ENCODE data around the gene RFC3. TPM values are rescaled to one million over a fixed set of nuclear protein-coding genes. Genes with fewer than 3 reads are reported as not detected.

RFC3 gene
- total RNA-seq, 1 experiment from 2014 or later: 44.3 TPM

DNA sequence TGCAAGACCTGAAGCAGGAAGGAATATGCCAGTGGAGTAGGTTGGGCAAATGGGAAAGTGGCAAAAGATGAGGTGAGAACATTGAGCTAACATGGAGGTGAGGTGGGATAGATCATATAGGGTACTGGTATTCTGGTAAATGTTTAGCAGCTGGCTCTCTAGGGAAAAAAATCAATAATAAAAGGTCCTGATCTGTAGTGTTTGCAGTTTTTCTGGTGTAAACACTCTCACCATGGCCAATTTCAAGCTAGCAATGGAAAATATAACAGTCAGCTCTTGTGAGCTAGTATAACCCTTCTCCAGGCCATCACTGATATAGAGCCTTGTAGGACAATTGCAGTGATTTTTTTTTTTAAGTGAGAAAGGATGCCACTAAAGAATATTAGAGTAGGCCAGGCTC, 31.3 kb downstream of the RFC3 start:
- in situ Hi-C loops (cut with HindIII; ENCODE audit: low pct_unique_long_range_greater_than_20kb, low sequenced_read_pairs): no loop called here
- no peak for DNase-seq (ENCODE audit: low read depth, low spot score)

DNA sequence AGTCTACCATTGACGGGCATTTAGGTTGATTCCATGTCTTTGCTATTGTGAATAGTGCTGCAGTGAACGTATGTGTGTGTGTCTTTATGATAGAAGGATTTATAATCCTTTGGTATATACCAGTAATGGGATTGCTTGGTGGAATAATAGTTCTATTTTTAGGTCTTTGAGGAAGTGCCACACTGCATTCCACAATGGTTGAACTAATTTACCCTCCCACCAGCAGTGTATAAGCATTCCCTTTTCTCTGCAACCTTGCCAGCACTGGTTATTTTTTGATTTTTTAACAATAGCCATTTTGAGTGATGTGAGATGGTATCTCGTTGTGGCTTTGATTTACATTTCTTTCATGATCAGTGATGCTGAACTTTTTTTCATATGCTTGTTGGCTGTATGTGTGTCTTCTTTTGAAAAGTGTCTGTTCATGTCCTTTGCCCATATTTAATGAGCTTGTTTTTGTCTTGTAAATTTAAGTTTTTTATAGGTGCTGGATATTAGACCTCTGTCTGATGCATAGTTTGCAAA, 37.5 kb downstream of the RFC3 start:
- in situ Hi-C loops (cut with HindIII; ENCODE audit: low pct_unique_long_range_greater_than_20kb, low sequenced_read_pairs): no loop called here
- no peak for DNase-seq (ENCODE audit: low read depth, low spot score)

DNA sequence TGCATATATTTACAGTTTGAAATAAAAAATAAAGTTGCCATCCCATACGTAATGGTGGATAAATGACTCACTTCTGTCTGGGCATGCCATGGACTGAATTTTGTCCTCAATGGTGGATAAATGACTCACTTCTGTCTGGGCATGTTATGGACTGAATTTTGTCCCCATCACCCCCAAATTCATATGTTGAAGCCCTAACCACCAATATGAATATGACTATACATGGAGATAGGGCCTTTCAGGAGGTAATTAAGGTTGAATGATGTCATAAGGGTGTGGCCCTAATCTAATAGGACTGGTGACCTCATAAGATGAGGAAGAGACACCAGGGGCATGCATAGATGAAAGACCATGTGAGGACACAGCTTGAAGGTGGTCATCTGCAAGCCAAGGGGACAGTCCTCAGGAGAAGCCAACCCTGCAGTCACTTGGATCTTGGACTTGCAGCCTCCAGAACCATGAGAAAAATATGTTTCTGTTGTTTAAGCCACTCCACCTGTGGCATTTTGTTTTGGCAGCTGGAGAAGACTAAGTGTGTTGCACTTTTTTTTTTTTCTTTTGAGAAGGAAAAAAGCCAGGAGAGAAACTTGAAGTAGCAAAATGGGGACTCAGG, 41.8 kb downstream of the RFC3 start:
- no peak for DNase-seq (ENCODE audit: low read depth, low spot score)

DNA sequence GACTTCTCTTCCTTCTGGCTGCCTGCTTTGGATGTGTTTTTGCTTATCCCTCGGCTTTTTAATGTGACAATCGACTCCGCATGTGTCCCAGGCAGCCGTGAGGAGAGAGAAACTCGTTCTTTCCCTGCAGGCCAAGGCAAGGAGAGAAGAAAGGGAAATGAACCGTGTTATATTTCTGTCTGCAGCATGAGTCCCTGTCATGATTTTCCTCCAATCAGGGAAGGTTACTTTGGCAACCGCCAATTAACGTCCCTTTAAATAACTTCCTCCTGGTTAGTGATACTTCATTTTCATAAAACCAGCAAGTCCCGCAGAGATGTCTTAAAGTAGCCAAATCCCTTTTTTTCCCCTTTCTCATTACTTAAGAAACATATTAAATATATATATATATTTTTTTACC, 42.6 kb downstream of the RFC3 start:
- DNase-seq (ENCODE audit: low read depth, low spot score): no peak
- in situ Hi-C loops (cut with HindIII; ENCODE audit: low pct_unique_long_range_greater_than_20kb, low sequenced_read_pairs): no loop called here

More for the DNA sequence above, 41.8 kb downstream of the RFC3 start:
- in situ Hi-C loops (cut with HindIII; ENCODE audit: low pct_unique_long_range_greater_than_20kb, low sequenced_read_pairs): no loop called here

DNA sequence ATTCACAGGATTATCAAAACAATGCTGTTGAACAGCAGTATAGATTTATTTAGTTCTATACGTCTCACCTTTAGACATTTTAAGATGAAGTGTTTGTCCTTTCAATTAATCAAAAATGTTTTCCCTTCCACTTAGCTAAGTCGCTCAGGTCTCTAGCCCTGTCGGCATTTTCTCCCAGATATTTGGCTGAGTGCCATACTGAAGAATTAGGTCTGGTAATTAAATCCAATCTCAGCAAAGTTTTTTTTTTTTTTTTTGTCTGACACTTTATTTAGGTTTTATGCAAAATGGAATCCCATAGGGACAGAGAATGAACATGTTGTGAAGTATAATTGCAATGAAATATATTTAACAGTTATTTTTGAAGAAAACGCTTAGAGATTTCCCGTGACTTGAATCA, 44.1 kb downstream of the RFC3 start:
- no peak for DNase-seq (ENCODE audit: low read depth, low spot score)
- in situ Hi-C loops (cut with HindIII; ENCODE audit: low pct_unique_long_range_greater_than_20kb, low sequenced_read_pairs): no loop called here

DNA sequence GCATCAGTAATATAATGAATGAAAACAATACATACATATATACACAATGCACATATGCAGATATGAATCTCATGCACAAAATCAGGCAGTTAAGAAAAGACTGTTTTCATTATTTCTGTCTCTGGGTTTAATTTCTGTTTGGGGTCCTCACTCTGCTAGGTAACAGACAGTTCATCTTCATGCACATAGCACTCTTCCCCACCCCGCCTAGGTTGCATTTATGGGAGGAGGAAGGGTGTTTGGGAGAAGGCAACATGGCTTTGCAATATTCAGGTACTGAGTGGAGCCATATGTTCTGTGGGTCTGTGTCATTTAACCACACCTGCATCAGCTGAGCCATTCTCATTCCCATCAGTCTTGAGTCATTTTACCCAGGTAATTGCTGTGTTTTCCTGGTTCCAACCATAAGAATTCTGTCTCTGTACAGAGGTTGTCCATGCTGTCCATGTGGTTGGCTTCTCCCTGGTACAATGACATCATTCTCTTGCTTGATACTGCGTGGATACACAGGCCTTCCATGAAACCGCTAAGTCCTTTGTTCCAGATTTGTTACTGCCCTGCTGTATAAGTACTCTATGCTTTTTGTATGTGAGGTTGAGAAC, 45.3 kb downstream of the RFC3 start:
- no peak for DNase-seq (ENCODE audit: low read depth, low spot score)
- in situ Hi-C loops (cut with HindIII; ENCODE audit: low pct_unique_long_range_greater_than_20kb, low sequenced_read_pairs): no loop called here

DNA sequence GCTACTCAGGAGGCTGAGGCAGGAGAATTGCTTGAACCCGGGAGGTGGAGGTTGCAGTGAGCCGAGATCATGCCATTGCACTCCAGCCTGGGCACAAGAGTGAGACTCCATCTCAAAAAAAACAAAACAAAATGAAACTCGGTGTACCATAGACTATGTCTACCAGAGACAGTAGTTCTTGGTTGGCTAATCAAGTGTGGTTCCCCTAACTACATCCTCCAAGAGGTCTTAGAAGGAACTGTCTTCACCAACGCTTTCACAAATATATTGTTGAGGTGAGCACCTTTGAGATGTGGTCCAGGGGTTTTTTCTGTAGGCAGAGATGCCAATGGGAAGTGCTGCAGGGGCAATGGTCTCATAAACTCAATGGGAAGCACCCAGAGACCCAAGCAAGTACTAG, 48.0 kb downstream of the RFC3 start:
- DNase-seq (ENCODE audit: low read depth, low spot score): no peak
- in situ Hi-C loops (cut with HindIII; ENCODE audit: low pct_unique_long_range_greater_than_20kb, low sequenced_read_pairs): no loop called here

DNA sequence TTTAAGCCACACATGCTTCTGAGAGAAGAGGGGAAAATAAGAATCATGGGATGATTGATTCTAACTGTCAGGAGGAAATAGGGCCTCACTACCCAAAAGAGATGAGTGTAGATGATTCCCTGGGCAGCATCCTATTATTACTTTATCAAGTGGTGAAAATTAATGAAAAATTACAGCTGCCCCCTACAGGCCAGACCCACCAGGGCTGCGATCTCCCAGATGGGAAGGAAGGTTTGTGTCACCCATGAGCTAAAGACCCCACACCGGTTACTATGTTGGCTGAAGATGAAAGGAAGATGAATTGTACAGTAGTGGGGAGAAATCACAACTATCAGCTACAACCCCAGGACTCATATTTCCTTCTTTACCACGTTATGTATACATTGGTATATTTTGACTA, 49.5 kb downstream of the RFC3 start:
- peak; percentile 16 for DNase-seq (ENCODE audit: low read depth, low spot score)
- in situ Hi-C loops (cut with HindIII; ENCODE audit: low pct_unique_long_range_greater_than_20kb, low sequenced_read_pairs): no loop called here

DNA sequence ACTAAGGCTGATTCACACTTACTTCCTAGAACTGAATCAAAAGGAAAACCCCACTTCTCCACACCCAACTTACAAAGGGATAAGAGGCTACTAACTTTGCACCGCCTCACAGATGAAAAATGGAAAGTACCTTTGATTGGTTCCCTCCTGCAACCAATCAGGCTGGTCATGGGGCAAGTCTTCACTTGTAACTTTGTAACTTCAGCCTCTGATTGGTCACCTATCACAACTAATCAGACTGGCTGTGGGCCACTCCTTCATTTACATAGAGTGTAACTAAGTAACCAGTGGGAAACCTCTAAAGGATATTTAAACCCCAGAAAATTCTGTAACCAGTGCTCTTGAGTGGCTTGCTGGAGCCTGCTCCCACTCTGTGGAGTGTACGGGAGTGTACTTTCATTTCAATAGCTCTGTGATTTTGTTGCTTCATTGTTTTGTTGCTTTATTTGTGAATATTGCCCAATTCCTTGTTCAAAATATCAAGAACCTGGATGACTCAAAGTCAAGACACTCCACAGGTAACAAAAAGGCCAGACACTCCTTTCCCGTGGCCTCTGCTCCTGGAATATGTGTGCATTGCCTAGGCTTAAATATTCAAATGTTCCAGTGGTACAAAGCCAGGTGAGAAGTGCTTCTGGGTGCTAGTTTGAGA, 50.5 kb downstream of the RFC3 start:
- peak; percentile 5 for DNase-seq (ENCODE audit: low read depth, low spot score)
- in situ Hi-C loops (cut with HindIII; ENCODE audit: low pct_unique_long_range_greater_than_20kb, low sequenced_read_pairs): no loop called here

DNA sequence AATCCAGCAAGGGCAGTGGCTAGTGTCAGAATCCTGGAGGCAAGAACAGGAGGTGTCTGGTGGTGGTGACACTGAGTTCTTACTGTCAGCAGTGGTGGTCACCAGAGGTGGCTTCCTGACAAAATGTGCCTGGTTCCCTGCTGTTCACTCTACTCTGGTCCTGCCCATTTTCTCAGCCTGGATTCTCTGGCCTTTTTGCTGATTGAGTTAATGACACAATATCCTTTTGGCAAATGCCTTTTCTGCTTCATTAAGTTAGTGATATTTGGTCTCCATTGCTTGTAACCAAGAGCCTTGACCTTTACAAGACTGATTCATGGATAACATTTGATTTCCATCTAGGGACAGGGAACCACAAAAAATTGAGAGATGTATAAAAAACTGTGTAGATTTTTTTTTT, 51.1 kb downstream of the RFC3 start:
- DNase-seq (ENCODE audit: low read depth, low spot score): no peak
- in situ Hi-C loops (cut with HindIII; ENCODE audit: low pct_unique_long_range_greater_than_20kb, low sequenced_read_pairs): no loop called here

DNA sequence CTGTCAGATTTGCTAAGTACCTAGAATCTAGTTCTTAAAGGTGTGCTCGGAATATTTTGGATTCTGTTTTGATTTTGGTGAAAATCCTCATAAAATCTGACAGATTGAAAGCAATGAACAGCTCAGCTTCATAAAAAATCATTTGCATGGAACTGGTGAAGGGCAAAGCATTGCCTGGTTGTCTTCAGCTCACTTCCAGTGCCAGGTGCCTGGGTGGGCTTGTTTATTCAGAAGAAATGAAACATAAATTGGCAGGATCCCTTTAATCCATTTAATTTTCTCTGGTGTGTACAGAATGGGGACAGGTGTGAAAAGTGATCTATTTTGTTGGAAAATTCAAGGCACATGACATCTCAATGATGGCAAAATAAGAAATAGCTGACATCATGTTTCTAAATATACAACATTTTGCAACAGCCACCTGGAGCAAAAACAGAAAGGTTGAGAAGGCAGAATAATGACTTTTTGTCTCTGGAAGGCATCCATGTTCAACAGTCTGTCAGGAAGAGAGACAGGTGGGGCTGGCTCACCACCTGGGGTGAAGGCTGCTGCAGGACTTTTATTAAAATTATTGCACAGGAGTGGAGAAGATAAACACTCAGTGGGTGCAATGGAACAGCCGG, 52.2 kb downstream of the RFC3 start:
- in situ Hi-C loops (cut with HindIII; ENCODE audit: low pct_unique_long_range_greater_than_20kb, low sequenced_read_pairs): no loop called here
- no peak for DNase-seq (ENCODE audit: low read depth, low spot score)

DNA sequence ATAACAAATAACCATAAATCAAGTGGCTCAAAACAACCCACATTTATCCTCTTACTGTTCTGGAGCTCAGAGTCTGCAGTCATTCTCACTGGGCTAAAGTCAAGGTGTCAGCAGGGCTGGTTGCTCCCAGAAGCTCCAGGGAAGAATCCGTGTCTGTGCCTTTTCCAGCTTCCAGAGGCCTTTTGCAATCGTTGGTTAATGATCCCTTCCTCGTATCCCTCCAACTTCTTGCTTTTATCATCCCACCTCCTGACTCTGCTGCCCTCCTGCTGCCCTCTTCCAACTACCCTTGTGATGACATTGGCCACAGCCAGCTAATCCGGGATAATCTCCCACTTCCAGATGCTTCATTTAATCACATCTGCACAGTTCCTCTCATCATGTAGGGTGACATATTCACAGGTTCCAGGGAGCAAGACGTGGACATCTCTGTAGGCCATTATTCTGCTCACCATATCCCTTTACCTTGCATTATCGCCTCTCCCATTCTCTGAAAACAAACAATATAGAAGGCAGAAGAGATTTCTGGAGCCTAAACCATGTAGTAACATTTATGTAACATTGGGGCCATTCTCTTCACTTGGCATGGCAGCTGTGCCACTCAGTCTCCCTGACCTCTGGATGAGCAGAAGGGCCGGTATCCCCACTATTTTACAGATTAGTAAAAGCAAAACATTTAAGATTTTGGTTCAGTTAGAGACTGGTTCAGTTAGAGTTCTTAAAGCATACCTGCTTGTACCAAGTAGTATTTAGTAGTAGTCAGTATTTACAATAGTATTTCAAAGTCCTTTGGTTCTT, 53.5 kb downstream of the RFC3 start:
- no peak for DNase-seq (ENCODE audit: low read depth, low spot score)
- in situ Hi-C loops (cut with HindIII; ENCODE audit: low pct_unique_long_range_greater_than_20kb, low sequenced_read_pairs): no loop called here

DNA sequence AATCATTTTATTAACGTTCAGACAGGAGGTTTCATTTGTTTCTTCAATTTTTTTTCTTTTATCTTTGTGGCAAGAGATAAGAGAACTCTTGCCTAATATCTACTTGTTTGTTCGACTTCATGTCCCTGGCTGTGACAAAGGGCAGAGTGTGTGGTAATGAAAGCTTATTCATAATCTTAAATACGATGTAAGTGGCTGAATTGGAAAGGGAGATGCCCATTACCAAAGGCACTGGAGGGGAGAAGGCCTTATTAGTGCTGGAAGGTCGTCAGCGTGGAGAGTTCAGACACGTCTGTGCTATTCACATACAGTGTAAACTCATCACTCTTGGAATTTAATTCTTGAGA, 54.0 kb downstream of the RFC3 start:
- DNase-seq (ENCODE audit: low read depth, low spot score): no peak
- in situ Hi-C loops (cut with HindIII; ENCODE audit: low pct_unique_long_range_greater_than_20kb, low sequenced_read_pairs): no loop called here

DNA sequence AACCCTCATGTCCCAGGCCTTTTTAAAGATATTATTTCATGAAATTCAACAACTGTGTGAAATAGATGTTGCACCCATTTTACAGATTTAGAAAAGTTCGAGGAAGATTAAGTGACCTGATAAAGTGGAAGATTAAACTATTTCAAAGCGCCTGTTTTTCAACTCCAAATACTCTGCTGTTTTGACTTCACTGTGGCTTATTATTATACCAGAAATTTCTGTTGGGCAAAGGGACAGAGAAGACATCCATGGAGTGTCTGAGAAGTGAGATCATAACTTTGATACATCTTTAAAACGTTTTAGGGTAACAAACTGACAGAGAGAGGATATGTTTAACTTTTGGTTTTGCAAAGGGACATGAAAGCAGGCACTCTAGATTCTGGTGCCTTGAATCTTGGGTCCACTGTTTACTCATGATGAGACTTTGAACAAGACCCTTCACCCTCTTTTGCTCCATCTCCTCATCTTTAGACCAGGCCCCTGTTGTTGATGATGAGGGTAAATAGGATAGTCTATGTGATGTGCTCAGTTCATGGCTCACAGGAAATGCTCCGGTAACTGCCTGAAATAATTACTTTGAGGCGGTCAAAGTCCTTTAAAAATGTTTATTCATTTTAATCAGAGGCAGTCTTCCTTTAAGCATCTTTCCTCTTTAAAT, 55.4 kb downstream of the RFC3 start:
- in situ Hi-C loops (cut with HindIII; ENCODE audit: low pct_unique_long_range_greater_than_20kb, low sequenced_read_pairs): no loop called here
- DNase-seq (ENCODE audit: low read depth, low spot score): no peak

DNA sequence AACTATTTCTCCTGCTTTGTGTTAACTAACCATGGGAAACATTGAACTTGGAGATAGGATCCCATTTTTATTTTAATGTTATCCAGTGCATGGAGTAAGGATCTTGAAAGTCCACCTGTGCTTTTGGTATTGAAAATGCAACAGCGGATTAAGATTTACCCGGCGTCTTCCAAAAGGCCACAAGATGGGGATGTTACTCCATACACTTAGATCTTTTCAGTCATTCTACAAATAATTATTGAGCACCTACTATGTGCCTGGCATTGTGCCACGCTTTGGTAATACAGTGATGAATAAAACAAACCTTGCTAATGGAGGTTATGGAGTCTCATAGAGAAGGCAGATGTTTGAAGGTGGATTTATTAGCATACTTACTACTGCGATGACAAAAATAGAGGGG, 56.9 kb downstream of the RFC3 start:
- in situ Hi-C loops (cut with HindIII; ENCODE audit: low pct_unique_long_range_greater_than_20kb, low sequenced_read_pairs): no loop called here
- no peak for DNase-seq (ENCODE audit: low read depth, low spot score)

DNA sequence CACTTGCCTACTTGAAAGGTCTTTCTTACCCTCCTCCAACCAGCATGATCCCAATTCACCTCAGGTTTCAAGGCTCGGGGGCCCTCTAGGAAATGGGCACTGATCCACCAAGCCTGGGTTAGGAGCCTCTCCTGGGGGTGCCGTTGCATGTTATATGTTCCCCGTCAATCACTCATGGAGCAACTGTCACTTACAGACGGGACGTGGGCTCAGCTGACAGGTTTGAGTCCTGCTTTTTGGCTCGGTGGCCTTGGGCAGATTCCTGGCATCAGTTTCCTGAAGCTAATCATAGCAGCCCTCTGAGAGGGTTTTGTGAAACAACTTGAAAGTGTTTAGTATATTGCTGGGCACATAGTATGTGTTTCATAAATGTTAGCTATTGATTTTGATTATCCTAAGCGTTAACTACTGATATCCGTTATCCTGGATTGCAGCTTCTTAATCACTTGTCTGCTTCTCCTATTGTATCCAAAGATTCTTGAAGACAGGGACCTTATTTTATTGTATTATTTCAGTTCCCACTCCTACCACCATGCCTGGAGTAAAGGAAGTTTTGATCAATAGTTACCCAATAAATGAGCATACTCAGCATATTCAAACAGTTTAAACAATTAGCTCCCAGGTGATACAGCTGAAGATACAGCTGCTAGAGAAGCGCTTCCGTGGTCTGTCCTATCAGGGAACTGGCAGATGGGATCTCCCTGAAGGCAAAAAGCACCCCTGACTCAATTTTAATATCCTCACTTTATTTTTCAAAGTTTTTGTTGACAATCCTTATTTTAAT, 57.9 kb downstream of the RFC3 start:
- in situ Hi-C loops (cut with HindIII; ENCODE audit: low pct_unique_long_range_greater_than_20kb, low sequenced_read_pairs): no loop called here
- DNase-seq (ENCODE audit: low read depth, low spot score): no peak

Data from SK-MEL-5 (cell line).